Panc1 (cell line): ENCODE measurements around the gene GLI3. TPM values are rescaled to one million over a fixed set of nuclear protein-coding genes. Genes with fewer than 3 reads are reported as not detected.

Source experiments
- ATAC-seq: fragments of 200-7000 bp; cut with Tn5 transposase; 2 replicates; pipeline ENCODE4 v1.9.1; 2020; ENCODE audit warnings: mild to moderate bottlenecking, moderate library complexity
- BruUV-seq: library from RNA; stranded (reverse); fragments of 400-500 nt; replicated peaks from 2 replicates; lab custom pipeline; 2021; lab: Mats Ljungman, UMichigan
- CTCF ChIA-PET: fragments of 300-600 bp; sonication (Branson Sonifier 250); formaldehyde crosslinking; loops from one replicate; lab custom pipeline; 2022; ENCODE audit warnings: antibody characterized with exemption; lab: Charles Lee
- POLR2A ChIA-PET: fragments of 300-600 bp; sonication (Branson Sonifier 250); formaldehyde crosslinking; loops from one replicate; lab custom pipeline; 2022; ENCODE audit warnings: antibody characterized with exemption; lab: Charles Lee
- DNase-seq: peaks from one replicate; pipeline ENCODE4 v3.0.0-alpha.2; 2010; ENCODE audit warnings: low read depth, low spot score
- H3K27ac ChIP-seq: 2 replicates; pipeline ENCODE4 v1.5.1; 2011; ENCODE audit warnings: mild to moderate bottlenecking, low read length, inconsistent platforms
- H3K27me3 ChIP-seq: fragments of 200-500 bp; sonication (Bioruptor generic); 2 replicates; pipeline ENCODE4 v1.6.0; 2014; ENCODE audit warnings: low read length, inconsistent platforms; ENCODE audit not compliant: control insufficient read depth, insufficient read depth
- H3K36me3 ChIP-seq: fragments of 200-500 bp; sonication (Bioruptor generic); 2 replicates; pipeline ENCODE4 v1.5.1; 2014; ENCODE audit warnings: inconsistent platforms, mild to moderate bottlenecking, low read length, moderate library complexity; ENCODE audit not compliant: control insufficient read depth, insufficient read depth
- H3K4me1 ChIP-seq: 2 replicates; pipeline ENCODE4 v1.5.1; 2011; ENCODE audit warnings: inconsistent platforms, mild to moderate bottlenecking, low read length, moderate library complexity; ENCODE audit not compliant: control insufficient read depth, insufficient read depth
- H3K4me3 ChIP-seq, 2 experiments: 2 replicates each; pipeline ENCODE4 v1.5.1; 2011 to 2012; ENCODE audit warnings: low read depth in 2 of 2, low read length in 2 of 2, mild to moderate bottlenecking in 2 of 2, inconsistent platforms in 1 of 2, moderate library complexity in 1 of 2
- H3K9me3 ChIP-seq: fragments of 200-500 bp; sonication (Bioruptor generic); 2 replicates; pipeline ENCODE4 v1.5.1; 2014; ENCODE audit warnings: low read depth, mild to moderate bottlenecking, inconsistent platforms, low read length, moderate library complexity; ENCODE audit not compliant: control insufficient read depth, insufficient read depth
- CTCF ChIP-seq: fragments of 450-650 bp; IDR thresholded peaks from 2 replicates; pipeline ENCODE4 v1.5.1; 2017; ENCODE audit warnings: mild to moderate bottlenecking
- POLR2AphosphoS5 ChIP-seq: IDR thresholded peaks from 2 replicates; pipeline ENCODE4 v1.6.1; 2012; ENCODE audit warnings: mild to moderate bottlenecking, low read depth, low read length, moderate library complexity
- REST ChIP-seq, 2 experiments: IDR thresholded peaks; 2 replicates each; pipeline ENCODE4 v1.6.1; 2011 to 2012; ENCODE audit warnings: low read depth in 2 of 2, control low read depth in 1 of 2, low read length in 1 of 2, mild to moderate bottlenecking in 1 of 2, moderate library complexity in 1 of 2; ENCODE audit not compliant: insufficient read depth in 1 of 2
- SIN3A ChIP-seq: IDR thresholded peaks from 2 replicates; pipeline ENCODE4 v1.6.1; 2012; ENCODE audit warnings: low read depth, mild to moderate bottlenecking, low read length, moderate library complexity, borderline replicate concordance; ENCODE audit not compliant: insufficient read depth
- TCF7L2 ChIP-seq: IDR thresholded peaks from 2 replicates; pipeline ENCODE4 v1.6.1; 2011; ENCODE audit warnings: mild to moderate bottlenecking, low read depth, low read length, inconsistent platforms
- in situ Hi-C: cut with HindIII; loops from 2 replicates; pipeline ENCODE4 v1.10.0; 2016; ENCODE audit warnings: low sequenced_read_pairs, low pct_unique_long_range_greater_than_20kb
- intact Hi-C: fragments of 100-400 bp; cut with micrococcal nuclease; formaldehyde crosslinking; loops from one replicate; pipeline ENCODE4 v1.10.0; 2022; ENCODE audit not compliant: unreplicated experiment
- total RNA-seq: library from RNA; stranded (reverse); gene quantifications from one replicate; pipeline ENCODE4 v1.2.1, GENCODE V29; 2021; ENCODE audit not compliant: unreplicated experiment

The GLI3 gene
- total RNA-seq, 1 experiment from 2014 or later = 3.7 TPM

- Histone ChIP-seq H3K36me3 (no peaks in the 10 kb centered on the region), H3K9me3 (no peaks in the 10 kb centered on the region), H3K4me3 (no peak overlapping the region), H3K4me1 (no peaks in the 10 kb centered on the region), H3K27me3 (no peaks in the 10 kb centered on the region), H3K27ac (no peak overlapping the region)
- in situ Hi-C loops = no loop called here
- TF ChIP-seq CTCF = peak; percentile 93
- no peak for TF ChIP-seq REST (IDR thresholded peaks at IDR 0.05; ENCODE audit: insufficient read depth in 1 of 2, low read depth in 2 of 2, low read length in 1 of 2)
- TF ChIP-seq POLR2AphosphoS5 = no peak
- ChIA-PET CTCF (interaction anchor here (0.8 kb wide), 1 partner anchor 245 kb away, joined by 3 read pairs; no protein-coding TSS in a partner anchor), POLR2A (interaction anchor here (0.7 kb wide), 1 partner anchor 16 kb away, joined by 4 read pairs; no protein-coding TSS in a partner anchor)
- intact Hi-C loops = no loop called here
- DNase-seq (no peak), ATAC-seq (peak; percentile 76)
- no TSS peak for BruUV-seq
These were observed 222.1 kb downstream of the GLI3 start for GRCh38 chr7:42014625-42015618.

GRCh38 chr7:42012786-42013360 is 224.1 kb downstream of the GLI3 start:
- no peak overlapping the region for H3K27ac ChIP-seq
- BruUV-seq = no TSS peak

More at GRCh38 chr7:42012786-42013360, 224.1 kb downstream of the GLI3 start:
- H3K4me3 ChIP-seq = no peak overlapping the region
- ATAC-seq (no peak), DNase-seq (no peak)
- no peaks in the 10 kb centered on the region for H3K27me3 ChIP-seq
- ChIA-PET POLR2A (no interaction called here), CTCF (no interaction called here)
- TF ChIP-seq TCF7L2 (no peak), REST (IDR thresholded peaks at IDR 0.05; ENCODE audit: insufficient read depth in 1 of 2, low read depth in 2 of 2, low read length in 1 of 2) (no peak), POLR2AphosphoS5 (no peak), CTCF (no peak), SIN3A (no peak)
- no peaks in the 10 kb centered on the region for H3K4me1 ChIP-seq
- in situ Hi-C loops (no loop called here), intact Hi-C loops (no loop called here)
- no peaks in the 10 kb centered on the region for H3K9me3 ChIP-seq
- no peaks in the 10 kb centered on the region for H3K36me3 ChIP-seq
